Cardiac fibroblast (primary cell): ENCODE data around the gene C16orf86.
A peak's percentile ranks its signal among the peaks of the same experiment; 100 is the strongest.

ENCODE experiments used
- DNase-seq, 2 donors: peaks; one replicate each; pipeline versions ENCODE4 v3.0.0 to v3.0.0-alpha.2; 2010; ENCODE audit warnings: low read depth in 2 of 2
- H3K4me3 ChIP-seq, 2 donors: replicated peaks in 1 of 2; 1 replicate in 1 of 2; 2 replicates in 1 of 2; pipeline ENCODE4 v1.5.1; 2011; ENCODE audit warnings: low read depth in 2 of 2, low read length in 2 of 2, mild to moderate bottlenecking in 2 of 2, moderate library complexity in 1 of 2
- TF ChIP-seq, protein P1 (sequence below): IDR thresholded peaks from one replicate; pipeline ENCODE4 v1.5.1; 2011; ENCODE audit warnings: low read depth, mild to moderate bottlenecking, low read length, inconsistent platforms

Gene C16orf86

DNA sequence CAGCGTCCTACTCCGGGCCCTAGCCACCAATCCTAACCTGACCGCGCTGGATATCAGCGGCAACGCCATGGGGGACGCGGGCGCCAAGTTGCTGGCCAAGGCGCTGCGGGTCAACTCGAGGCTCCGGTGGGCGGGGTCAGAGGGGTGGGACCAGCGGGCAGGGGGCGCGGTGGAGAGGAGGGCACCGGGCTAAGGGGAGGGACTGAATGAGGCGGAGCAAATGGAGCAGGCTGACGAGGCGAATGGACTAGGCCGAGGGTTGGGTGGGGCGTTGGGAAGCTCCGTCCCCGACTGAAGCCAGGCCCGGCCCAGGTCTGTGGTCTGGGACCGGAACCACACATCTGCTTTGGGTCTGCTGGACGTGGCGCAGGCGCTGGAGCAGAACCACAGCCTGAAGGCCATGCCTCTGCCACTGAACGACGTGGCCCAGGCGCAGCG lies 17.1 kb upstream of the C16orf86 start:
- DNase-seq, result no peak
- TF ChIP-seq, protein P1, sequence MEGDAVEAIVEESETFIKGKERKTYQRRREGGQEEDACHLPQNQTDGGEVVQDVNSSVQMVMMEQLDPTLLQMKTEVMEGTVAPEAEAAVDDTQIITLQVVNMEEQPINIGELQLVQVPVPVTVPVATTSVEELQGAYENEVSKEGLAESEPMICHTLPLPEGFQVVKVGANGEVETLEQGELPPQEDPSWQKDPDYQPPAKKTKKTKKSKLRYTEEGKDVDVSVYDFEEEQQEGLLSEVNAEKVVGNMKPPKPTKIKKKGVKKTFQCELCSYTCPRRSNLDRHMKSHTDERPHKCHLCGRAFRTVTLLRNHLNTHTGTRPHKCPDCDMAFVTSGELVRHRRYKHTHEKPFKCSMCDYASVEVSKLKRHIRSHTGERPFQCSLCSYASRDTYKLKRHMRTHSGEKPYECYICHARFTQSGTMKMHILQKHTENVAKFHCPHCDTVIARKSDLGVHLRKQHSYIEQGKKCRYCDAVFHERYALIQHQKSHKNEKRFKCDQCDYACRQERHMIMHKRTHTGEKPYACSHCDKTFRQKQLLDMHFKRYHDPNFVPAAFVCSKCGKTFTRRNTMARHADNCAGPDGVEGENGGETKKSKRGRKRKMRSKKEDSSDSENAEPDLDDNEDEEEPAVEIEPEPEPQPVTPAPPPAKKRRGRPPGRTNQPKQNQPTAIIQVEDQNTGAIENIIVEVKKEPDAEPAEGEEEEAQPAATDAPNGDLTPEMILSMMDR, result no peak
- H3K4me3 ChIP-seq, result no peak overlapping the region

DNA sequence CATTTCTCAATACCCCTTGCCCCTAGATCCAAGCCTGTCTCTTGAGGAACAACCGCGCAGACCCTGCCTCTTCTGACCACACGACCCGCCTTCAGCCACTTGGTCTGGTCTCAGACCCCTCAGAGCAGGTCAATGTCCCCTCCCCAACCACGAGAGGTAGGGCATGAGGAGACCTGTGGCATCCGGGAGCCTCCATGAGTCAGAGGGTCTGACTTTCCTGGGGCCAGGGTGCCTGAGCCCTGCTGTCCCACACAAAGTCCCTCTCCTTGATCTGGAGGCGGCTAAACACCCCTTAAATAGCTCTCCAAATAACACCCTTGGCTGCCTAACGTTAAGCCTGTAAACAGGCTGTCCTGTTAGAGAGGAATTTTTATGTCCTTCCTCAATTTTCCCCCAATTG lies 16.6 kb upstream of the C16orf86 start:
- no peak overlapping the region for H3K4me3 ChIP-seq
- no peak for DNase-seq
- TF ChIP-seq, protein P1, result no peak

DNA sequence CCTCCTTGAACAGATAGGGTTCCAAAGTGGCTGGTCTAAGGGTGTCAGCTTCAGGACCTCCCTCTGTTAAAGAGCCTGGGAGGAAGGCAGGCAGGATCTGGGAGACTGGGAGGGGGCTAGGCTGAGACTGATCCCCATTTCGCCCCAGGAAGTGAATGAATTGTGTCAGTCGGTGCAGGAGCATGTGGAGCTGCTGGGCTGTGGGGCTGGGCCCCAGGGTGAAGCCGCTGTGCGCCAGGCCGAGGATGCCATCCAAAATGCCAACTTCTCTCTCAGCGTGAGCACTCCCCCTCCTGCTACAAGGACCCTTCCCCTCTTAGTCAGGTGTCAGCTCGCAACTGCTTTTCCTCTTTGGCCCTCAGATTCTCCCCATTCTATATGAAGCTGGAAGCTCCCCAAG lies 15.6 kb upstream of the C16orf86 start:
- TF ChIP-seq, protein P1, result no peak

DNA sequence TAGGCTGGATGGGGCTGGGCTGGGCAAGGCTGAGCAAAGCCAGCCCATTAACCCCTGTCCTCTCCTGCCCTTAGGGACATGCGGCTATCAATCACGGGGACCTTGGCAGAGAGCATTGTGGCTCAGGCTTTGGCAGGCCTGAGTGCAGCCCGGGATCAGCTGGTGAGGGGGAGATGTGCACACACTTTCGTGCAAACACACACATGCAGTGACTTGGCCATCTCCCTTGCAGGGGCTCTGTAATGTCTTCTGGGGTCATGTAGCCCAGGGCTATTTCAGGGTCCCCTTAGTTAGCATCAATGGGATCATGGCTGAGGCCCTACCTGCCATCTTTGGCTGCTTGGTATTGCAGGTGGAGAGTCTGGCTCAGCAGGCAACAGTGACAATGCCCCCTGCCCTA lies 14.8 kb upstream of the C16orf86 start:
- no peak overlapping the region for H3K4me3 ChIP-seq
- TF ChIP-seq, protein P1, result no peak
- DNase-seq, result no peak

More for the DNA sequence above, 15.6 kb upstream of the C16orf86 start:
- no peak for DNase-seq
- no peak overlapping the region for H3K4me3 ChIP-seq

DNA sequence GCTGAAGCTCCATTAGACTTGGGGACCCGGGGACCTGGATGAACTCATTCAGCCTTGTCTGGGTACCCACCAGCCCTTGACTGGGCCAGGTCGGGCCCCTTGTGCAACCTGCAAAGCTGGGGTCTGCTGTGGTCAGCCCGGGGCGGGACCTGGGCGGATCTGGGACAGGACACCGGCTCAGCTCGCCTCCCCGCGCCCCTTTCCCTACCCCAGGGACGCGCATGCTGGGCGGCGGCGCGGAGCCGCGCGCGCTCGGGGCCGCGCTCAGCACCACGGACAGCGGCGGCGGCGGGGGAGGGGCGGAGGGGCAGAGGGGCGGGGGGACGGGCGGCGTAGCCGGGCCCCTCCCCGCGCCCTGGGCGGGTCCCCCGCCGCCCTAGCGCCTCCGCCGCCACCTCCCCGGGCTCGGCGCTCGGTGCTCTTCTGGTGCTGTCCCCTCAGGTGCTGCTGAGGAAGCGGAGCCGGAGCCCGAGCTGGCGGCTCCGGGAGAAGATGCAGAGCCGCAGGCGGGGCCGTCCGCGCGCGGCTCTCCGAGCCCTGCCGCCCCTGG lies 14.0 kb upstream of the C16orf86 start:
- H3K4me3 ChIP-seq, result peak overlapping the region; percentile 19 to 46
- DNase-seq, result no peak
- TF ChIP-seq, protein P1, result no peak

DNA sequence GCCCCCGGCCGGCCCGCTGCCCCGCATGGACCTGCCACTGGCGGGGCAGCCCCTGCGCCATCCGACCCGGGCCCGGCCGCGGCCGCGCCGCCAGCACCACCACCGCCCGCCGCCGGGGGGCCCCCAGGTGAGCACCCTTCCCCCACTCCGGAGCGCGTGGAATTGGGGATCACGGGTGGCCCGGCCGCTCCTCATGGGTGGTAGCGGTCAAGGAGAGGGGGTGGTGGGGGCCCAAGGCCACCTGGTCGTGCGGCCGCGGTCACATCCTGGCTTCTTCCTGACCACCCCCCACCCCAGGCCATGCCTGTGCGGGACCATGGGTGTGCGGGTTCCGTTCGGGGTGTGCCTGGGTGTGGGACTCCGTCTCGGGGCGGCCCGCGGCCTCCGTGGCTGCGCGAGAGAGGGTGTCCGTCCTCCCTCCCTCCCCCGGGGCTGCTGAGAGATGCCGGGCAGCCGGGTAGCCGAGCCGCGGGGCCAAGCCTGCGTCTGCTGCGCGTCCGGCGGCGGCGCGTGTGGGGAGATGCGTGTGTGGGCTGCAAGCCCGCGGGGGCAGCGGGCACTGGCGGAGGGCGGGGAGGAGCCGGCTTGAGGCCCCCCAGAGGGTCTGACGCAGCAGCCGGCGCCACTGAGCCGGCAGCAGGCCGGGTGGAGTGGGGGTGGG lies 13.4 kb upstream of the C16orf86 start:
- DNase-seq, result no peak
- TF ChIP-seq, protein P1, result no peak
- peak overlapping the region; percentile 46 to 53 for H3K4me3 ChIP-seq
